ENCODE measurements around the gene ZNF804A.

Gene ZNF804A

DNA sequence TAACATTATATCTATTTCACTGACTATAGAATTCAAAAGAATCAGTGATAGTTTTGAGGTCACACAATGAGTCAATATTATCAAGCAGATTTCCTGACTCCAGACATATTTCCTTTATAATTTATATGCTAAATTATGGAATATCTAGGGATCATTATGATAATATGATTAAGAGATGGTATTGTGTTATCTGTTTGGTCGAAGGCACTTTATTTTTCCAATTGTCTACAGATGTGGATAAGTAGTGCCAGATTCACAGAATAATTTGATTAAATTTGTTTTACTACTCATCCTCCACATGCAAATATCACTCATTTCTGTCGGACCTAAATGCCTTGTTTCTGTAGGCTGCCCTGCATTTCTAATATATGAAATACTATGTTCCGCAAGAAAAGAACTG is 4.4 kb downstream of the ZNF804A start:
- H3K27ac ChIP-seq = no peak overlapping the region
- no peak for DNase-seq (ENCODE audit: low read depth, low spot score)

- no peak for DNase-seq (ENCODE audit: low read depth, low spot score)
- H3K27ac ChIP-seq = no peak overlapping the region
Measured at GRCh38 chr2:184610891-184611290, 12.6 kb downstream of the ZNF804A start.

DNA sequence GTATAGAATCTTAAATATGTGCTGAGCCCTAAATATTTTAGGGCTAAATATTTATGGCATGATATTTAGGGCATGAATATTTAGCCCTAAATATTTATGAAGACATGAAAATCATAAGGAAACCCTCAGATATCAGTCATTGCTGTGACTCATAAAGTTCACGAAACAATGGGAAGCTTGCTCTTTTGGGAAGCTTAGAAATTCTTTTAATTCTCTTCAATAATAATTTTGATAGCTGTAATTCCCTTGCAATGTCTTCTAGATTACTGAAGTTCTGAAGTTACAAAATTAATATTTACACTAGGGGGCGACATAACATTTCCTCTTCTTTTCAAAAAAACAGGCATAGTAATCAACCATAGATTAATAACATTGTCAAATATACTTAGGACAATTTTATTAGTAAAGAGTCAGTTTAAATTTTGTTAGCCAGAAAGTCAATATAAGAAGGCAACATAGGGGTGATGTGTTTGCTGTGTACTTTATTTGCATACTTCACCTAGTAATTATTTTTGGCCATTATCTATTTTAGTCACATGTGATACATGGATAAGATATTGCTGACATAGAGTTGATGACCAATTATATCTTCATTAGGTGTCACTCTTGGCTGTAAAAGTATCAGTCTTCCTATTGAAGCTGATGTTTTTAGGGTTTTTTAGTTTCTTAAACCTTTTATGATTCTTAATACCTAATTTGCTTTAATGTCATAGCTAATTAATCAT is 13.2 kb downstream of the ZNF804A start:
- H3K27ac ChIP-seq = no peak overlapping the region
- DNase-seq (ENCODE audit: low read depth, low spot score) = no peak

DNA sequence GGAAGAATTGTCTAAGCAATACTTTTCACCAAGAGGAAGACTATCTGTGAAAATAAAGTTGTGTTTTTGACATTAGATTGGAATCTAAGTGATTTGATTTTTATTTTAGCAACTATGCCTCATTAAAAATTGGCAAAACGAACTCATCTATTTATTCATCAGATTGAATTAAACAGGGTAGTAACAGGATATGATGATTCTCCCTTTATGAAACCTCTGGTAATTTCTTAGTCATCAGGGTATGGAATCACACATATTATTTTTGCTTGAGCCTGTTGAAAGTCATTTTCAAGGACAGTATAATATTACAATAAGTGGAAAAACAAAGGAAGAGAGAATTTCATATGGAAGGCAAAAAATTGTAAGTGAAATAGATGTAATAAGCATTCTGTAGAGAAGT is 22.0 kb downstream of the ZNF804A start:
- no peak overlapping the region for H3K27ac ChIP-seq
- no peak for DNase-seq (ENCODE audit: low read depth, low spot score)

DNA sequence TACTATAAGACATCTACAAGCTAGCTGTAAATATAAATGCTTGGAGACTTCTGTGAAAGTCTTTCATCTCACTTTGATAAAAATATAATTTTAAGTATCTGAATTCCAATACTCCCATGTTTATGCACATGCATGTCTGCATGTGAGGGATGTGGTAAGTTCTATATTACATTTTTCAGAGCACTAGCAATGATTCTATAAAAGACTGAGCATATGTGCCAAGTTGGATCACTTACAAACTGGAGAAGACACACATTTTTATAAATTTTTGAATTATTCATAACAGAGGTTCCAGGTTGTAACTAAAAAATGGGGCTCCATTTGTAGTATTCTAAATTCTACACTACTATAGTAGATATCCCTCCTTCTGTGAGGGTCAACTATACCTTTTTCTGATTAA is 26.0 kb downstream of the ZNF804A start:
- no peak overlapping the region for H3K27ac ChIP-seq
- DNase-seq (ENCODE audit: low read depth, low spot score) = no peak

DNA sequence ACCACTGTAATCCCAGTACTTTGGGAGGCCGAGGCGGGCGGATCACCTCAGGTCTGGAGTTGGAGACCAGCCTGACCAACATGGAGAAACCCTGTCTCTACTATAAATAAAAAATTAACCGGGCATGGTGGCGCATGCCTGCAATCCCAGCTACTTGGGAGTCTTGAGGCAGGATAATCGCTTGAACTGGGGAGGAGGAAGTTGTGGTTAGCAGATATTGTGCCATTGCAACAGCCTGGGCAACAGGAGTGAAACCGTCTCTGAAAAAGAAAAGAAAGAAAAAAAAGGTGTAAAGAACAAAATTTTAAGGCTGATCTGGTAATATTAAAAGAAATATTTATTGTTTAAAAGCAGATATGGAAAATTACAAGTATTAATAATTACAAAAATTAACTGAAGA is 29.7 kb downstream of the ZNF804A start:
- no peak for DNase-seq (ENCODE audit: low read depth, low spot score)
- H3K27ac ChIP-seq = no peak overlapping the region

- DNase-seq (ENCODE audit: low read depth, low spot score) = no peak
Measured at GRCh38 chr2:184633726-184634125, 35.4 kb downstream of the ZNF804A start.

GRCh38 chr2:184637781-184638180 is 39.5 kb downstream of the ZNF804A start:
- DNase-seq (ENCODE audit: low read depth, low spot score) = no peak
- H3K27ac ChIP-seq = no peak overlapping the region

More at GRCh38 chr2:184633726-184634125, 35.4 kb downstream of the ZNF804A start:
- H3K27ac ChIP-seq = no peak overlapping the region

DNA sequence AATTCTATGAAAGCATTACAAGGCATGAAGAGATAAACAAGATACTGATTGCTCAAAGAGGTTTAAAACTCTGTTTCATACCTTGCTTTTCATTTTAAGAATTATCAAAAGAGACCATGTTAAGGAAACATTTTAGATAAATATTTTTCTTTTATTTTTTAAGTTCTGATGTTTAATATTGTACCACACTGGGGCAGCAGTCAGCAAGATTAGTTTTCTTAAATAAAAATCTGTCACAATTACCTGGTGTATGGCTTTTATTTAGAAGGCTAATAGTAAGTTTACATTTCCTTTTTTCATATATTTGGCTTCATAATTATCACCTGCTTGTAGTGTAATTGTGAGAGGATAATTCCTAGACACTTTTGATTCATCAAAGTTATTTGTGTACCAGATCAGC is 46.4 kb downstream of the ZNF804A start:
- no peak for DNase-seq (ENCODE audit: low read depth, low spot score)
- H3K27ac ChIP-seq = no peak overlapping the region

DNA sequence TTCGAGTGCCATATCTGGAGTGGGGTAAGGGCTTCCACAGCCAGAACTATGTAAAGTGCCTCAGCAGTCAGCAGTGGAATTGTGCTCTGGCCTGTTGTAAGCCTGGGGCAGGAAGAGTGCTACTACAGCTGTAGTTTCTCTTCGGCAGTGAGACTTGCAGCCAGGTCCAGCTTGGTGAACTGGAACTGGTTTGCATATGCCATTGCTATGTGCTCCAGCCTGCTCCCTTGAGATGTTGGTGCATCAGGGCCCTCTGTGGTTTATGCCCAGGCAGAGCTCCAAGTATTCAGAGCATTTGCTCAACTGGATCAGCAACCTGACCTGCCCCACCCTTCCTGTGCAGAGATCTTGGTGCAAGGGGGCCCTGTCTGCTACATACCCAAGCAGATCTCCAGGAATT is 47.8 kb downstream of the ZNF804A start:
- H3K27ac ChIP-seq = peak overlapping the region; percentile 10

GRCh38 chr2:184646593-184646992 is 48.3 kb downstream of the ZNF804A start:
- no peak overlapping the region for H3K27ac ChIP-seq
- no peak for DNase-seq (ENCODE audit: low read depth, low spot score)

More for the DNA sequence above, 47.8 kb downstream of the ZNF804A start:
- DNase-seq (ENCODE audit: low read depth, low spot score) = peak; percentile 57

GRCh38 chr2:184654945-184655344 is 56.6 kb downstream of the ZNF804A start:
- H3K27ac ChIP-seq = no peak overlapping the region
- no peak for DNase-seq (ENCODE audit: low read depth, low spot score)

DNA sequence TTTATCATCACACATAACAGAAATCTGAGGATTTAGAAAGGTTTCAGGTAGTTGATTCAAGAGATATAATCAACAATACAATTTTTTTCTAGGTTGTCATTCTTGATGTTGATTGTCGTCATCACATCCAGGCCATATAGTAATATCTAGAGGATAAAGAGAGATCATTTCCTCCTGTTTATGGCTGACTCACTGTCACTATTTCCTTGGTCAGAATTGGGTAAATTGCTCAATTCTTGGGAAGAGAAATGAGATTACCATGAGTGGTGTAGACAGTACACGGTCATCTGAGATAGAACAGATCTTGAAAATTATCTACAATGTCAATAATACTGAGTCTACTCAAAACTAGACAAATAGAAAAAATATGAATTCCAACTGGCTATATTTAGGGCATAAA is 78.8 kb downstream of the ZNF804A start:
- no peak overlapping the region for H3K27ac ChIP-seq

GRCh38 chr2:184679219-184680018 is 81.1 kb downstream of the ZNF804A start:
- no peak for DNase-seq (ENCODE audit: low read depth, low spot score)
- no peak overlapping the region for H3K27ac ChIP-seq

More for the DNA sequence above, 78.8 kb downstream of the ZNF804A start:
- DNase-seq (ENCODE audit: low read depth, low spot score) = no peak

DNA sequence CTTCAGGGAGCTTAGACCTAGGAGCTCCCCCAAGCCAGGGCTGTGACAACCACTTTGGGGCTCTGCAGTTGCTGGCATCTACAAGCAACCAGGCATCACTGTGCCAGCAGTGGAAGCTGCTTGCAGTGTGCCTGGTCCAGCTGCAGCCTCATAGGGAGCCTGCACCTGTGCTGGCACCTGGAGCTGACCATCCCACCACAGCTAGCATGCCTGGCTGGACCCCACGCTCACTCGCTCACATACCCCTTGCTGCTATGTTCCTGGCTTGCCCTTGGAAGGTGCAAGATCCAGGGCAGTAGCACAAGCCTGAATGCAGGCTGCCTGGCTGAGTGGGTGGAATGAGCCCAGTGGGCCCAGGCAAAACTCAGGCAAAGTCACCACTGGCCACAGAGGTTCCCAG is 82.5 kb downstream of the ZNF804A start:
- DNase-seq (ENCODE audit: low read depth, low spot score) = no peak
- no peak overlapping the region for H3K27ac ChIP-seq

DNA sequence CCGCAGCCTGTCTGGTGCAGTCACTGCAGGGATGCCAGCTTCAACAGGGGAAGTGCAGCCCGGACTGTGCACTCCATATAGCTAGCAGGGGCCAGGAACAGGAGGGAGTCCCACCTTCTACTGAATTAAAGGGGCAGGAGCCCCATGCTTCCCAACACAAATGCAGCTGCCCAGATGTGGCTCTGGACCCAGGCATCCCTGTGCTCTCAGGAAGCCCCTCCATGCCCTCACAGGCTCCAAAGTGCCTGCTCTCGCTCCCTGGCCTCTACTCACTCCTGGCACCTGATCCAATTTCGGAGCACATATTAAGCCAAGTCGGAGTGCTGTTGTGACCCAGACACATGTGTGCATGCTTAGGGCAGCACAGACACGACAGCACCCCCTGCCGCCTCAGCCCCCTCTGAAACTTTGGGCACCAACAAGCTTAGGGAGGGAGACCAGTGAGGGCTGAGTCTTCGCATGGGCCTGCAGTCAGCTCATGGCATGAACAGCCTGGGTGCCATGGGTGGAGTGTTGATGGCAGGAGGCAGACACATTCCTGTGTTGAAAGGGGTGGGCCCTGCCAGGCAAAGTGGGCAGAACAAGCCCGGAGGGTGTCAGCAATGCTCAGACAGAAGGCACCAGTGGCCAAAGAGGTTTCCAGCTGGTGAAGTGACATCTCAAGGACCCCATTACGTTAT is 83.5 kb downstream of the ZNF804A start:
- H3K27ac ChIP-seq = no peak overlapping the region
- DNase-seq (ENCODE audit: low read depth, low spot score) = no peak

- DNase-seq (ENCODE audit: low read depth, low spot score) = peak; percentile 1
- H3K27ac ChIP-seq = no peak overlapping the region
Measured at GRCh38 chr2:184683911-184684310, 85.6 kb downstream of the ZNF804A start.

DNA sequence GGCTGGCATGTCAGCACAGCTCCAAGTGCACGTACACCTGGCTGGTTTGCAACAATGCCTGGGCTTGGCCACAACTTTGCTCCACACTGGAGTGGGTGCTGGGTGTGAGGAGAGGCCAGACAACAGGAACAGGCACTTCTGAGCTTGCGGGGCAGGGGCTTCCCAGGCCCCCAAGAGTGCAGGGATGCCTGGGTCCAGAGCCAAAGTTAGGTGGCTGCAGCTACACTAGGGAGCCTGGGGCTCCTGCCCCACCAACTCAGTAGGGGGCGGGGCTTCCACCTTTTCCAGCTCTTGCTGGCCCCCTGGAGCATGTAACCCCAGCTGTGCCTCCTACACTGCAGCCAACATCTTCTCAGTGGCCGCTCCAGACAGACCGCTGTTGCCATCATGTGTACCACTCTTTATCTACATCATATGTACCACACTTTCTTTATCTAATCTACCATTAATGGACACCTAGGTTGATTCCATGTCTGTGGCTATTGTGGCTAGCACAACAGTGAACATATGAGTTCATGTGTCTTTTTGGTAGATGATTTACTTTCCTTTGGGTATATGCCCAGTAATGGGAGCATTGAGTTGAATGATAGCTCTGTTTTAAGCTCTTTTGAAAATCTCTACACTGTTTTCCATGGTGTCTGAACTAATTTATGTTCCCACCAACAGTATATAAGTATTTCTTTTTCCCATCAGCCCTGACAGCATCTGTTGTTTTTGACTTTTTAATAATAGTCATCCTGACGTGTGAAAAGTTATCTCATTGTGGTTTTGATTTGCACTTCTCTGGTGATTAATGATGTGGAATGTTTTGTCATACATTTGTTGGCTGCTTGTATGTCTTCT is 87.9 kb downstream of the ZNF804A start:
- no peak overlapping the region for H3K27ac ChIP-seq
- DNase-seq (ENCODE audit: low read depth, low spot score) = peak; percentile 1

DNA sequence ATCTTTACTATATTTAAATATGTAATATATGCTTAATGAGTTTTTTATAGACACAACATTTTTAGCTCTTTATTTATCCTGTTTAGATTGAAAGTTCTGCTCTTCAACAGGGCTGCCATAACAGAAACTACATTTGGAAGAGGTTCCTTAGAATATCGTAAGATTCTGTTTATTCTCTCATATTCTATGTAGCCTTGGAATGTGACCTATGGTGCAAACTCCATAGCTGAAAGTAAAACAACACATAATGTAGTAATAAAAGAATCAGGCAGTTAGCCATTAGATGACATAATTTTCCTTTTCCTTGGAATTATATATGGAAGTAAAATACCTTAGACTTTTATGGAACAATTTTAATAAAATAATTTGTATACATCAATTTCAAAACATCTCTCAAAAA is 91.3 kb downstream of the ZNF804A start:
- no peak for DNase-seq (ENCODE audit: low read depth, low spot score)
- no peak overlapping the region for H3K27ac ChIP-seq

- H3K27ac ChIP-seq = no peak overlapping the region
- DNase-seq (ENCODE audit: low read depth, low spot score) = no peak
Measured at GRCh38 chr2:184692141-184692734, 93.9 kb downstream of the ZNF804A start.

All from epithelial cell of prostate (primary cell).